Activated T-helper 2 cell treated with anti-CD3 and anti-CD28 coated beads, Interferon-gamma antibody, Interleukin-2, Interleukin-4, amounts not matched to agents 10 μg/mL and 5 μg/mL and 100 μg/mL, durations not matched to agents 14 hours and 24 hours and 36 hours (primary cell): ENCODE data around the gene PARP16. TPM values are rescaled to one million over a fixed set of nuclear protein-coding genes. Genes with fewer than 3 reads are reported as not detected.
"Not testable (repeated sequence)": the region's sequence is repeated elsewhere in the genome, so short reads cannot be mapped to it uniquely, and the experiment has no call there.

ENCODE experiments used
- DNase-seq: peaks from one replicate; pipeline ENCODE4 v3.0.0; 2021; ENCODE audit warnings: low spot score
- H3K27ac Mint-ChIP-seq: one replicate; pipeline ENCODE4 v1.8.0; 2021; ENCODE audit warnings: mixed read lengths
- H3K27me3 Mint-ChIP-seq: one replicate; pipeline ENCODE4 v1.8.0; 2021; ENCODE audit warnings: low read depth, mixed read lengths
- H3K36me3 Mint-ChIP-seq: one replicate; pipeline ENCODE4 v1.8.0; 2021; ENCODE audit warnings: low read depth, mixed read lengths
- H3K4me1 Mint-ChIP-seq: one replicate; pipeline ENCODE4 v1.8.0; 2021; ENCODE audit warnings: low read depth, mixed read lengths
- H3K4me3 Mint-ChIP-seq: one replicate; pipeline ENCODE4 v1.8.0; 2021; ENCODE audit warnings: low read depth, mild to moderate bottlenecking, moderate library complexity, mixed read lengths
- H3K9me3 Mint-ChIP-seq: one replicate; pipeline ENCODE4 v1.8.0; 2021; ENCODE audit warnings: mixed read lengths
- intact Hi-C: fragments of 100-400 bp; cut with micrococcal nuclease; formaldehyde crosslinking; loops from one replicate; pipeline ENCODE4 v1.15.1; 2023
- total RNA-seq: library from RNA; stranded (reverse); gene quantifications from 2 replicates; pipeline ENCODE4 v1.2.3, GENCODE V29; 2022

The PARP16 gene
- total RNA-seq, 1 donor from 2014 or later = 11.5 TPM

GRCh38 chr15:65233696-65234095, 53.0 kb downstream of the PARP16 start:
- Mint-ChIP-seq H3K36me3 (no peaks in the 10 kb centered on the region), H3K4me1 (no peaks in the 10 kb centered on the region), H3K9me3 (no peaks in the 10 kb centered on the region), H3K27me3 (no peaks in the 10 kb centered on the region), H3K4me3 (no peak overlapping the region), H3K27ac (no peak overlapping the region)
- intact Hi-C loops = no loop called here
- no peak for DNase-seq

GRCh38 chr15:65232520-65232919, 54.2 kb downstream of the PARP16 start:
- Mint-ChIP-seq H3K4me3 (no peak overlapping the region), H3K27ac (no peak overlapping the region), H3K9me3 (no peaks in the 10 kb centered on the region), H3K36me3 (no peaks in the 10 kb centered on the region), H3K4me1 (no peaks in the 10 kb centered on the region), H3K27me3 (no peaks in the 10 kb centered on the region)
- DNase-seq = no peak
- intact Hi-C loops = no loop called here

- no peak overlapping the region for H3K4me3 Mint-ChIP-seq
- no peaks in the 10 kb centered on the region for H3K27me3 Mint-ChIP-seq
- no peaks in the 10 kb centered on the region for H3K36me3 Mint-ChIP-seq
- intact Hi-C loops = no loop called here
- no peaks in the 10 kb centered on the region for H3K9me3 Mint-ChIP-seq
- DNase-seq = no peak
- H3K4me1 Mint-ChIP-seq = no peaks in the 10 kb centered on the region
- no peak overlapping the region for H3K27ac Mint-ChIP-seq
Measured at GRCh38 chr15:65231306-65231705, 55.4 kb downstream of the PARP16 start.

- H3K9me3 Mint-ChIP-seq, H3K4me3 Mint-ChIP-seq, H3K27me3 Mint-ChIP-seq, DNase-seq, H3K36me3 Mint-ChIP-seq, H3K4me1 Mint-ChIP-seq, H3K27ac Mint-ChIP-seq, intact Hi-C loops: not testable (repeated sequence)
Measured at GRCh38 chr15:65226901-65227300, 59.8 kb downstream of the PARP16 start.

GRCh38 chr15:65226221-65226620, 60.5 kb downstream of the PARP16 start:
- no peaks in the 10 kb centered on the region for H3K9me3 Mint-ChIP-seq
- no peaks in the 10 kb centered on the region for H3K4me1 Mint-ChIP-seq
- intact Hi-C loops = no loop called here
- H3K4me3 Mint-ChIP-seq = no peak overlapping the region
- no peaks in the 10 kb centered on the region for H3K36me3 Mint-ChIP-seq
- DNase-seq = no peak
- H3K27me3 Mint-ChIP-seq = peaks cover 3% of the 10 kb centered on the region
- no peak overlapping the region for H3K27ac Mint-ChIP-seq

- no peak overlapping the region for H3K27ac Mint-ChIP-seq
Measured at GRCh38 chr15:65223996-65224395, 62.7 kb downstream of the PARP16 start.

GRCh38 chr15:65222891-65223290, 63.8 kb downstream of the PARP16 start:
- H3K4me1 Mint-ChIP-seq = peaks cover 9% of the 10 kb centered on the region
- no peak for DNase-seq
- H3K4me3 Mint-ChIP-seq = no peak overlapping the region
- intact Hi-C loops = no loop called here
- H3K27me3 Mint-ChIP-seq = peaks cover 3% of the 10 kb centered on the region
- no peak overlapping the region for H3K27ac Mint-ChIP-seq
- H3K36me3 Mint-ChIP-seq = no peaks in the 10 kb centered on the region
- H3K9me3 Mint-ChIP-seq = no peaks in the 10 kb centered on the region

More at GRCh38 chr15:65223996-65224395, 62.7 kb downstream of the PARP16 start:
- intact Hi-C loops = no loop called here
- H3K36me3 Mint-ChIP-seq = no peaks in the 10 kb centered on the region
- no peak overlapping the region for H3K4me3 Mint-ChIP-seq
- no peak for DNase-seq
- H3K27me3 Mint-ChIP-seq = peaks cover 3% of the 10 kb centered on the region
- H3K9me3 Mint-ChIP-seq = no peaks in the 10 kb centered on the region
- H3K4me1 Mint-ChIP-seq = peaks cover 4% of the 10 kb centered on the region

- H3K9me3 Mint-ChIP-seq = no peaks in the 10 kb centered on the region
- H3K27ac Mint-ChIP-seq = no peak overlapping the region
- no peak for DNase-seq
- H3K4me3 Mint-ChIP-seq = no peak overlapping the region
- intact Hi-C loops = no loop called here
- peaks cover 3% of the 10 kb centered on the region for H3K27me3 Mint-ChIP-seq
- peaks cover 9% of the 10 kb centered on the region for H3K4me1 Mint-ChIP-seq
- H3K36me3 Mint-ChIP-seq = no peaks in the 10 kb centered on the region
Measured at GRCh38 chr15:65221697-65222096, 65.0 kb downstream of the PARP16 start.

GRCh38 chr15:65219137-65219536, 67.5 kb downstream of the PARP16 start:
- intact Hi-C loops = no loop called here
- no peak for DNase-seq
- no peak overlapping the region for H3K4me3 Mint-ChIP-seq
- peaks cover 2% of the 10 kb centered on the region for H3K27me3 Mint-ChIP-seq
- no peaks in the 10 kb centered on the region for H3K36me3 Mint-ChIP-seq
- no peaks in the 10 kb centered on the region for H3K9me3 Mint-ChIP-seq
- no peak overlapping the region for H3K27ac Mint-ChIP-seq
- H3K4me1 Mint-ChIP-seq = peaks cover 9% of the 10 kb centered on the region

GRCh38 chr15:65217526-65218482, 68.9 kb downstream of the PARP16 start:
- Mint-ChIP-seq H3K36me3 (no peaks in the 10 kb centered on the region), H3K9me3 (no peaks in the 10 kb centered on the region)
- no peak for DNase-seq

GRCh38 chr15:65215496-65215895, 71.2 kb downstream of the PARP16 start:
- H3K27me3 Mint-ChIP-seq = no peaks in the 10 kb centered on the region
- no peak overlapping the region for H3K27ac Mint-ChIP-seq
- intact Hi-C loops = no loop called here
- H3K36me3 Mint-ChIP-seq = no peaks in the 10 kb centered on the region
- DNase-seq = no peak
- peaks cover 9% of the 10 kb centered on the region for H3K4me1 Mint-ChIP-seq
- H3K9me3 Mint-ChIP-seq = no peaks in the 10 kb centered on the region
- no peak overlapping the region for H3K4me3 Mint-ChIP-seq

More at GRCh38 chr15:65217526-65218482, 68.9 kb downstream of the PARP16 start:
- Mint-ChIP-seq H3K4me1 (peaks cover 9% of the 10 kb centered on the region), H3K27ac (no peak overlapping the region), H3K27me3 (no peaks in the 10 kb centered on the region), H3K4me3 (no peak overlapping the region)
- intact Hi-C loops = no loop called here

GRCh38 chr15:65214010-65214409, 72.7 kb downstream of the PARP16 start:
- H3K27me3 Mint-ChIP-seq = no peaks in the 10 kb centered on the region

GRCh38 chr15:65213241-65213640, 73.4 kb downstream of the PARP16 start:
- Mint-ChIP-seq H3K4me3 (no peak overlapping the region), H3K27ac (no peak overlapping the region), H3K36me3 (no peaks in the 10 kb centered on the region), H3K4me1 (no peaks in the 10 kb centered on the region), H3K9me3 (no peaks in the 10 kb centered on the region), H3K27me3 (no peaks in the 10 kb centered on the region)
- no peak for DNase-seq
- intact Hi-C loops = no loop called here

More at GRCh38 chr15:65214010-65214409, 72.7 kb downstream of the PARP16 start:
- intact Hi-C loops = no loop called here
- H3K27ac Mint-ChIP-seq = no peak overlapping the region
- DNase-seq = no peak
- H3K9me3 Mint-ChIP-seq = no peaks in the 10 kb centered on the region
- no peak overlapping the region for H3K4me3 Mint-ChIP-seq
- H3K36me3 Mint-ChIP-seq = no peaks in the 10 kb centered on the region
- peaks cover 4% of the 10 kb centered on the region for H3K4me1 Mint-ChIP-seq
